Measurements from ENCODE around the gene UQCC3. TPM values are rescaled to one million over a fixed set of nuclear protein-coding genes. Genes with fewer than 3 reads are reported as not detected.

UQCC3 gene
- 5.5 and 6.2 TPM in 2 replicates for total RNA-seq

GRCh38 chr11:62671608-62672389 lies at the start of gene UQCC3, which contains the start of gene LBHD1:
UQCC3 (plus strand) TSS chr11:62671673; CDS start chr11:62671746, 73 bp downstream.
LBHD1 (minus strand) TSS chr11:62672267; CDS start chr11:62670031, 2,236 bp downstream.

GRCh38 chr11:62645946-62646824 lies 25.3 kb upstream of the UQCC3 start, which contains the start of gene GANAB:
GANAB (minus strand) TSS chr11:62646613; CDS start chr11:62646599, 14 bp downstream.

GRCh38 chr11:62665075-62665598 lies 6.3 kb upstream of the UQCC3 start, which contains the start of the genes C11orf98 and CSKMT:
C11orf98 (minus strand) TSS chr11:62665210; CDS start chr11:62665169, 41 bp downstream.
CSKMT (plus strand) TSS chr11:62665312; CDS start chr11:62665880, 568 bp downstream.

GRCh38 chr11:62678770-62679696 lies 7.6 kb downstream of the UQCC3 start, which contains the start of gene UBXN1:
UBXN1 (minus strand) TSS chr11:62679073; CDS start chr11:62678923, 150 bp downstream.

GRCh38 chr11:62689421-62690183 lies 18.1 kb downstream of the UQCC3 start, which contains the start of gene LRRN4CL:
LRRN4CL (minus strand) TSS chr11:62689530; CDS start chr11:62688508, 1,022 bp downstream.

GRCh38 chr11:62707277-62707861 lies 35.9 kb downstream of the UQCC3 start, which contains the start of the genes BSCL2 and GNG3:
BSCL2 (minus strand) TSS chr11:62707424; CDS start chr11:62707195, 229 bp downstream.
GNG3 (plus strand) TSS chr11:62707676; CDS start chr11:62708296, 620 bp downstream.

Small RNAs within 50 kb of the gene (small RNA-seq; reads per million reads assigned to genes)
- not detected for gene SNORA57

Other genes with a start within 250 kb of the UQCC3 start
- gene AHNAK, start 124.9 kb upstream of the UQCC3 start, total RNA-seq, result 1,365 and 1,551 TPM in 2 replicates
- gene EEF1G, start 97.8 kb upstream of the UQCC3 start, total RNA-seq, result 1,098 and 1,125 TPM in 2 replicates
- 5.9 and 6.2 TPM in 2 replicates for gene TUT1, start 80.2 kb upstream of the UQCC3 start, total RNA-seq
- 114 and 152 TPM in 2 replicates for gene MTA2, start 69.8 kb upstream of the UQCC3 start, total RNA-seq
- 42.0 and 48.3 TPM in 2 replicates for gene EML3, start 58.9 kb upstream of the UQCC3 start, total RNA-seq
- 0.54 and 4.7 TPM in 2 replicates for gene ROM1, start 58.4 kb upstream of the UQCC3 start, total RNA-seq
- gene B3GAT3, start 49.7 kb upstream of the UQCC3 start, total RNA-seq, result 25.2 and 27.9 TPM in 2 replicates
- gene GANAB, start 25.1 kb upstream of the UQCC3 start, total RNA-seq, result 164 and 256 TPM in 2 replicates
- 27.5 and 32.8 TPM in 2 replicates for gene INTS5, start 18.4 kb upstream of the UQCC3 start, total RNA-seq
- gene C11orf98, start 6.5 kb upstream of the UQCC3 start, total RNA-seq, result 22.4 and 30.1 TPM in 2 replicates
- gene CSKMT, start 6.4 kb upstream of the UQCC3 start, total RNA-seq, result 6.2 and 14.1 TPM in 2 replicates
- 5.1 and 6.0 TPM in 2 replicates for gene LBHD1, start 594 bp downstream of the UQCC3 start, total RNA-seq
- 96.7 and 148 TPM in 2 replicates for gene UBXN1, start 7.4 kb downstream of the UQCC3 start, total RNA-seq
- gene LRRN4CL, start 17.9 kb downstream of the UQCC3 start, total RNA-seq, result 0.39 and 0.87 TPM in 2 replicates
- 72.6 and 84.4 TPM in 2 replicates for gene BSCL2, start 35.8 kb downstream of the UQCC3 start, total RNA-seq
- 0.79 TPM in 1 of 2 replicates, not detected in the other for gene GNG3, start 36.0 kb downstream of the UQCC3 start, total RNA-seq
- 9.3 and 13.0 TPM in 2 replicates for gene HNRNPUL2, start 55.8 kb downstream of the UQCC3 start, total RNA-seq
- 28.7 and 34.1 TPM in 2 replicates for gene TTC9C, start 56.8 kb downstream of the UQCC3 start, total RNA-seq
- gene ZBTB3, start 82.5 kb downstream of the UQCC3 start, total RNA-seq, result 25.9 and 32.9 TPM in 2 replicates
- gene POLR2G, start 89.9 kb downstream of the UQCC3 start, total RNA-seq, result 51.0 and 53.5 TPM in 2 replicates
- 18.2 and 20.4 TPM in 2 replicates for gene TAF6L, start 99.7 kb downstream of the UQCC3 start, total RNA-seq
- 40.4 and 47.3 TPM in 2 replicates for gene TMEM179B, start 115.7 kb downstream of the UQCC3 start, total RNA-seq
- gene TMEM223, start 120.3 kb downstream of the UQCC3 start, total RNA-seq, result 18.5 and 21.0 TPM in 2 replicates
- gene NXF1, start 133.8 kb downstream of the UQCC3 start, total RNA-seq, result 33.9 and 38.5 TPM in 2 replicates
- gene STX5, start 160.4 kb downstream of the UQCC3 start, total RNA-seq, result 51.8 and 64.6 TPM in 2 replicates
- not detected in 2 replicates for gene TEX54, start 161.2 kb downstream of the UQCC3 start, total RNA-seq
- 27.7 and 86.8 TPM in 2 replicates for gene WDR74, start 167.9 kb downstream of the UQCC3 start, total RNA-seq
- 83.6 and 208 TPM in 2 replicates for gene SLC3A2, start 209.2 kb downstream of the UQCC3 start, total RNA-seq
- not detected in 2 replicates for gene CHRM1, start 249.7 kb downstream of the UQCC3 start, total RNA-seq